H9 (cell line): Measurements from ENCODE around the gene SPPL3. TPM values are rescaled to one million over a fixed set of nuclear protein-coding genes. Genes with fewer than 3 reads are reported as not detected.

Experiments used
- DNase-seq: peaks from one replicate; pipeline ENCODE4 v3.0.0-alpha.2; 2017
- H2AFZ ChIP-seq: one replicate; pipeline ENCODE4 v1.6.1; 2013; ENCODE audit warnings: mild to moderate bottlenecking, low read length, control low read depth, moderate library complexity
- H2AK5ac ChIP-seq: 2 replicates; pipeline ENCODE4 v1.6.1; 2013; ENCODE audit warnings: low read length, control low read depth, mixed read lengths; ENCODE audit not compliant: insufficient read length
- H2BK120ac ChIP-seq: one replicate; pipeline ENCODE4 v1.6.1; 2013; ENCODE audit warnings: low read depth, mild to moderate bottlenecking, low read length, control low read depth, inconsistent platforms; ENCODE audit not compliant: poor library complexity, severe bottlenecking
- H2BK12ac ChIP-seq: 2 replicates; pipeline ENCODE4 v1.6.1; 2013; ENCODE audit warnings: low read length, control low read depth, mixed read lengths, low read depth; ENCODE audit not compliant: insufficient read length
- H2BK15ac ChIP-seq: 2 replicates; pipeline ENCODE4 v1.6.1; 2013; ENCODE audit warnings: low read depth, low read length, control low read depth
- H2BK20ac ChIP-seq: one replicate; pipeline ENCODE4 v1.6.1; 2013; ENCODE audit warnings: low read depth, mild to moderate bottlenecking, low read length, control low read depth, inconsistent platforms; ENCODE audit not compliant: poor library complexity, severe bottlenecking
- H2BK5ac ChIP-seq: 2 replicates; pipeline ENCODE4 v1.6.1; 2013; ENCODE audit warnings: low read length, control low read depth, mixed read lengths; ENCODE audit not compliant: insufficient read length
- H3K14ac ChIP-seq: 2 replicates; pipeline ENCODE4 v1.6.1; 2013; ENCODE audit warnings: low read length, control low read depth; ENCODE audit not compliant: insufficient read depth
- H3K18ac ChIP-seq: 2 replicates; pipeline ENCODE4 v1.6.1; 2013; ENCODE audit warnings: low read depth, mild to moderate bottlenecking, mixed read lengths, low read length, control low read depth; ENCODE audit not compliant: insufficient read length
- H3K23ac ChIP-seq: 2 replicates; pipeline ENCODE4 v1.6.1; 2013; ENCODE audit warnings: low read length, control low read depth, mixed read lengths, low read depth; ENCODE audit not compliant: insufficient read length
- H3K23me2 ChIP-seq: 2 replicates; pipeline ENCODE4 v1.6.1; 2013; ENCODE audit warnings: low read depth, mild to moderate bottlenecking, mixed read lengths, low read length, control low read depth; ENCODE audit not compliant: insufficient read length, poor library complexity, severe bottlenecking
- H3K27ac ChIP-seq: 2 replicates; pipeline ENCODE4 v1.5.1; 2013; ENCODE audit warnings: low read length, control low read depth, mixed read lengths, low read depth; ENCODE audit not compliant: insufficient read length
- H3K27me3 ChIP-seq: 2 replicates; pipeline ENCODE4 v1.6.1; 2013; ENCODE audit warnings: low read length, control low read depth, inconsistent platforms; ENCODE audit not compliant: insufficient read depth
- H3K4ac ChIP-seq: 2 replicates; pipeline ENCODE4 v1.6.1; 2013; ENCODE audit warnings: low read depth, mild to moderate bottlenecking, control low read depth, inconsistent platforms, low read length, moderate library complexity
- H3K4me1 ChIP-seq: 2 replicates; pipeline ENCODE4 v1.6.1; 2013; ENCODE audit warnings: low read length, control low read depth, inconsistent platforms; ENCODE audit not compliant: insufficient read depth
- H3K4me2 ChIP-seq: 2 replicates; pipeline ENCODE4 v1.6.1; 2013; ENCODE audit warnings: low read length, control low read depth, mixed read lengths; ENCODE audit not compliant: insufficient read length, insufficient read depth
- H3K56ac ChIP-seq: 2 replicates; pipeline ENCODE4 v1.6.1; 2013; ENCODE audit warnings: low read depth, mild to moderate bottlenecking, mixed read lengths, low read length, control low read depth; ENCODE audit not compliant: insufficient read length
- H3K79me1 ChIP-seq: 2 replicates; pipeline ENCODE4 v1.6.1; 2013; ENCODE audit warnings: low read depth, mild to moderate bottlenecking, moderate library complexity, low read length, control low read depth, inconsistent platforms; ENCODE audit not compliant: insufficient read depth, poor library complexity, severe bottlenecking
- H3K79me2 ChIP-seq: 2 replicates; pipeline ENCODE4 v1.6.1; 2013; ENCODE audit warnings: low read length, control low read depth, inconsistent platforms; ENCODE audit not compliant: insufficient read depth
- H3K9ac ChIP-seq: 2 replicates; pipeline ENCODE4 v1.6.1; 2013; ENCODE audit warnings: low read length, control low read depth, mixed read lengths; ENCODE audit not compliant: insufficient read length; ENCODE audit errors: extremely low read depth
- H3K9me3 ChIP-seq: one replicate; pipeline ENCODE4 v1.6.1; 2013; ENCODE audit warnings: low read depth, low read length, inconsistent platforms; ENCODE audit not compliant: control insufficient read depth
- H3T11ph ChIP-seq: one replicate; pipeline ENCODE4 v1.6.1; 2013; ENCODE audit warnings: mild to moderate bottlenecking, low read length, control low read depth, inconsistent platforms
- H4K20me1 ChIP-seq: one replicate; pipeline ENCODE4 v1.6.1; 2013; ENCODE audit not compliant: control insufficient read depth, insufficient read length, insufficient read depth
- H4K5ac ChIP-seq: 2 replicates; pipeline ENCODE4 v1.6.1; 2013; ENCODE audit warnings: low read depth, mild to moderate bottlenecking, mixed read lengths, low read length, control low read depth; ENCODE audit not compliant: insufficient read length
- H4K8ac ChIP-seq: replicated peaks from 2 replicates; pipeline ENCODE4 v1.6.1; 2013; ENCODE audit warnings: low read length, control low read depth, mixed read lengths, low read depth; ENCODE audit not compliant: insufficient read length
- H4K91ac ChIP-seq: 2 replicates; pipeline ENCODE4 v1.6.1; 2013; ENCODE audit warnings: low read depth, mild to moderate bottlenecking, moderate library complexity, mixed read lengths, low read length, control low read depth; ENCODE audit not compliant: insufficient read length
- H3K27ac Mint-ChIP-seq, 3 experiments: 2 replicates in 2 of 3; 3 replicates in 1 of 3; pipeline ENCODE4 v1.8.0; 2020 to 2021; ENCODE audit warnings: mixed read lengths in 3 of 3, mild to moderate bottlenecking in 1 of 3, moderate library complexity in 1 of 3
- H3K27me3 Mint-ChIP-seq: 2 replicates; pipeline ENCODE4 v1.8.0; 2021; ENCODE audit warnings: low read depth, mild to moderate bottlenecking, moderate library complexity, mixed read lengths
- H3K36me3 Mint-ChIP-seq, 3 experiments: 2 replicates in 2 of 3; 3 replicates in 1 of 3; pipeline ENCODE4 v1.8.0; 2020 to 2021; ENCODE audit warnings: low read depth in 3 of 3, mixed read lengths in 3 of 3; ENCODE audit not compliant: insufficient read depth in 1 of 3
- H3K4me1 Mint-ChIP-seq, 2 experiments: 2 replicates each; pipeline ENCODE4 v1.8.0; 2020; ENCODE audit warnings: mixed read lengths in 2 of 2
- H3K4me3 Mint-ChIP-seq, 2 experiments: 2 replicates in 1 of 2; 3 replicates in 1 of 2; pipeline ENCODE4 v1.8.0; 2020 to 2021; ENCODE audit warnings: mild to moderate bottlenecking in 2 of 2, mixed read lengths in 2 of 2, moderate library complexity in 1 of 2
- H3K9me3 Mint-ChIP-seq, 2 experiments: 2 replicates in 1 of 2; 3 replicates in 1 of 2; pipeline ENCODE4 v1.8.0; 2020; ENCODE audit warnings: mild to moderate bottlenecking in 2 of 2, mixed read lengths in 2 of 2, moderate library complexity in 1 of 2
- WGBS: extraction: QIAGEN DNeasy Blood & Tissue Kit; methylation state at CpG from one replicate; pipeline ENCODE4 v1.1.7; 2013; ENCODE audit warnings: missing lambda C conversion rate, low lambda C conversion rate, mixed read lengths; ENCODE audit not compliant: insufficient read length; ENCODE audit errors: extremely low coverage; 5-methylcytosine and 5-hydroxymethylcytosine counted together
- total RNA-seq: library from RNA; stranded (reverse); gene quantifications from 2 replicates; pipeline ENCODE4 v1.2.1, GENCODE V29; 2021
- TF ChIP-seq, protein P1 (sequence below): fragments of 200-600 bp; sonication (generic); conservative IDR thresholded peaks from 3 replicates; pipeline ENCODE4 v1.8.0; 2021; ENCODE audit warnings: antibody characterized with exemption, mild to moderate bottlenecking

The SPPL3 gene
- total RNA-seq, 1 experiment from 2014 or later: 46.3 TPM

DNA sequence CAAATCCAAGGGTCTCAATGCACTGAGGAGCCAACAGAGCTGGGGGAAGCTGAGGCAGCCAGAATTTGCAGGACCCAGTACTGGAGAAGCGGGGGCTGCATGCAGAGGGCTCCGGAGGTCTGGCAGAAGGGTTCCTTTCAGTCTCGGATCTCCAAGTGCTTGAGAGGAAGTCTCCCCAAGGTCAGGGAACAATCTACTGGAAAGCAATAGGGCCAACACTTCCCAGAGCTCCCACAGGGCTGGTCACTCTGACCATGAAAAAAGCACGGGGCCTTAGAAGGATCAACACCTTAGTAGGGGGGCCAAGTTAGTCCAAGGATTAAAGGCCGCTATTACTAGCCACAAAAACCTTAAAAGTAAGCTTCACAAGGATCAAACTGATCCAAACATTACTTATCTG lies 31.7 kb downstream of the SPPL3 start:
- H2BK15ac ChIP-seq: no peak overlapping the region
- H3K4me1 ChIP-seq: no peaks in the 10 kb centered on the region
- H4K8ac ChIP-seq: no peak overlapping the region
- no peak overlapping the region for H4K91ac ChIP-seq
- no peak overlapping the region for H3K14ac ChIP-seq
- no peaks in the 10 kb centered on the region for H4K20me1 ChIP-seq
- peaks cover 13 to 15% of the 10 kb centered on the region in 2 experiments for H3K4me1 Mint-ChIP-seq
- H3K27me3 ChIP-seq: no peaks in the 10 kb centered on the region
- no peak overlapping the region for H2AFZ ChIP-seq
- no peak overlapping the region for H3K23ac ChIP-seq
- peaks cover 0 to 4% (median 0%) of the 10 kb centered on the region in 3 experiments; a peak in 1 of 7 replicates for H3K36me3 Mint-ChIP-seq
- no peak overlapping the region for H2BK120ac ChIP-seq
- H3K27ac ChIP-seq: no peak overlapping the region
- no peak overlapping the region for H3K9ac ChIP-seq
- peaks cover 7% of the 10 kb centered on the region; the same call in 1 of the 2 replicates for H3K79me2 ChIP-seq
- H3K27me3 Mint-ChIP-seq: no peaks in the 10 kb centered on the region
- no peak overlapping the region for H3T11ph ChIP-seq
- H3K9me3 ChIP-seq: no peaks in the 10 kb centered on the region
- no peak overlapping the region for H3K4ac ChIP-seq
- WGBS: no CpG with 5 or more reads among the region's 5 CpGs
- H3K56ac ChIP-seq: no peak overlapping the region
- no peak overlapping the region for H2BK5ac ChIP-seq
- H3K4me2 ChIP-seq: no peak overlapping the region
- peaks cover 17% of the 10 kb centered on the region for H3K79me1 ChIP-seq
- no peak overlapping the region for H4K5ac ChIP-seq
- TF ChIP-seq, protein P1, sequence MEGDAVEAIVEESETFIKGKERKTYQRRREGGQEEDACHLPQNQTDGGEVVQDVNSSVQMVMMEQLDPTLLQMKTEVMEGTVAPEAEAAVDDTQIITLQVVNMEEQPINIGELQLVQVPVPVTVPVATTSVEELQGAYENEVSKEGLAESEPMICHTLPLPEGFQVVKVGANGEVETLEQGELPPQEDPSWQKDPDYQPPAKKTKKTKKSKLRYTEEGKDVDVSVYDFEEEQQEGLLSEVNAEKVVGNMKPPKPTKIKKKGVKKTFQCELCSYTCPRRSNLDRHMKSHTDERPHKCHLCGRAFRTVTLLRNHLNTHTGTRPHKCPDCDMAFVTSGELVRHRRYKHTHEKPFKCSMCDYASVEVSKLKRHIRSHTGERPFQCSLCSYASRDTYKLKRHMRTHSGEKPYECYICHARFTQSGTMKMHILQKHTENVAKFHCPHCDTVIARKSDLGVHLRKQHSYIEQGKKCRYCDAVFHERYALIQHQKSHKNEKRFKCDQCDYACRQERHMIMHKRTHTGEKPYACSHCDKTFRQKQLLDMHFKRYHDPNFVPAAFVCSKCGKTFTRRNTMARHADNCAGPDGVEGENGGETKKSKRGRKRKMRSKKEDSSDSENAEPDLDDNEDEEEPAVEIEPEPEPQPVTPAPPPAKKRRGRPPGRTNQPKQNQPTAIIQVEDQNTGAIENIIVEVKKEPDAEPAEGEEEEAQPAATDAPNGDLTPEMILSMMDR: no peak
- no peak for DNase-seq
- H2BK12ac ChIP-seq: no peak overlapping the region
- no peaks in the 10 kb centered on the region for H3K9me3 Mint-ChIP-seq
- H3K18ac ChIP-seq: no peak overlapping the region
- H2BK20ac ChIP-seq: no peak overlapping the region
- no peak overlapping the region for H2AK5ac ChIP-seq
- peak overlapping the region; percentile 32 to 83 (median 40); a peak in 3 of 7 replicates for H3K27ac Mint-ChIP-seq
- H3K23me2 ChIP-seq: no peaks in the 10 kb centered on the region
- H3K4me3 Mint-ChIP-seq: no peak overlapping the region
